ENCODE results near the gene GUCA1A. TPM values are rescaled to one million over a fixed set of nuclear protein-coding genes. Genes with fewer than 3 reads are reported as not detected.

The GUCA1A gene
- polyA plus RNA-seq, 1 experiment: 1.5 TPM

DNA sequence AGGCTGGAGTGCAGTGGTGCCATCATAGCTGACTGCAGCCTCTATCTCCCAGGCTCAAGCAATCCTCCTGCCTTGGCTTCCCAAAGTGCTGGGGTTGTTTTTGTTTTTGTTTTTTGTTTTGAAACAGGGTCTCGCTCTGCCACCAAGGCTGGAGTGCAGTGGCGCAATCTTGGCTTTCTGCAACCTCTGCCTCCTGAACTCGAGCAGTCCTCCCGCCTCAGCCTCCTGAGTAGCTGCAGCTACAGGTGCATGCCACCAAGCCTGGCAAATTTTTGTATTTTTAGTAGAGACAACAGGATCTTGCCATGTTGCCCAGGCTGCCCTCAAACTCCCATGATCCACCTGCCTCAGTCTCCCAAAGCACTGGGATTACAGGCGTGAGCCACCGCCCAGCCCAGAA lies 35.0 kb upstream of the GUCA1A start:
- no peak overlapping the region for H3K4me3 ChIP-seq (ENCODE audit: low read depth, low read length)
- H3K27ac ChIP-seq (ENCODE audit: low read depth, low read length): no peak overlapping the region
- no peak for DNase-seq (ENCODE audit: low read depth, low spot score)
- no peaks in the 10 kb centered on the region for H3K27me3 ChIP-seq (ENCODE audit: control insufficient read depth, insufficient read depth, low read length)
- no peaks in the 10 kb centered on the region; the same call in 1 of the 2 replicates for H3K9me3 ChIP-seq (ENCODE audit: control insufficient read depth, insufficient read depth, low read length)
- ChIA-PET CTCF (no interaction called here), POLR2A (interaction anchor here (0.7 kb wide), 1 partner anchor 20 kb away, joined by 8 read pairs; no protein-coding TSS in a partner anchor)
- TF ChIP-seq, protein P1, sequence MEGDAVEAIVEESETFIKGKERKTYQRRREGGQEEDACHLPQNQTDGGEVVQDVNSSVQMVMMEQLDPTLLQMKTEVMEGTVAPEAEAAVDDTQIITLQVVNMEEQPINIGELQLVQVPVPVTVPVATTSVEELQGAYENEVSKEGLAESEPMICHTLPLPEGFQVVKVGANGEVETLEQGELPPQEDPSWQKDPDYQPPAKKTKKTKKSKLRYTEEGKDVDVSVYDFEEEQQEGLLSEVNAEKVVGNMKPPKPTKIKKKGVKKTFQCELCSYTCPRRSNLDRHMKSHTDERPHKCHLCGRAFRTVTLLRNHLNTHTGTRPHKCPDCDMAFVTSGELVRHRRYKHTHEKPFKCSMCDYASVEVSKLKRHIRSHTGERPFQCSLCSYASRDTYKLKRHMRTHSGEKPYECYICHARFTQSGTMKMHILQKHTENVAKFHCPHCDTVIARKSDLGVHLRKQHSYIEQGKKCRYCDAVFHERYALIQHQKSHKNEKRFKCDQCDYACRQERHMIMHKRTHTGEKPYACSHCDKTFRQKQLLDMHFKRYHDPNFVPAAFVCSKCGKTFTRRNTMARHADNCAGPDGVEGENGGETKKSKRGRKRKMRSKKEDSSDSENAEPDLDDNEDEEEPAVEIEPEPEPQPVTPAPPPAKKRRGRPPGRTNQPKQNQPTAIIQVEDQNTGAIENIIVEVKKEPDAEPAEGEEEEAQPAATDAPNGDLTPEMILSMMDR (IDR thresholded peaks at IDR 0.05; ENCODE audit: low read depth, low read length): no peak

DNA sequence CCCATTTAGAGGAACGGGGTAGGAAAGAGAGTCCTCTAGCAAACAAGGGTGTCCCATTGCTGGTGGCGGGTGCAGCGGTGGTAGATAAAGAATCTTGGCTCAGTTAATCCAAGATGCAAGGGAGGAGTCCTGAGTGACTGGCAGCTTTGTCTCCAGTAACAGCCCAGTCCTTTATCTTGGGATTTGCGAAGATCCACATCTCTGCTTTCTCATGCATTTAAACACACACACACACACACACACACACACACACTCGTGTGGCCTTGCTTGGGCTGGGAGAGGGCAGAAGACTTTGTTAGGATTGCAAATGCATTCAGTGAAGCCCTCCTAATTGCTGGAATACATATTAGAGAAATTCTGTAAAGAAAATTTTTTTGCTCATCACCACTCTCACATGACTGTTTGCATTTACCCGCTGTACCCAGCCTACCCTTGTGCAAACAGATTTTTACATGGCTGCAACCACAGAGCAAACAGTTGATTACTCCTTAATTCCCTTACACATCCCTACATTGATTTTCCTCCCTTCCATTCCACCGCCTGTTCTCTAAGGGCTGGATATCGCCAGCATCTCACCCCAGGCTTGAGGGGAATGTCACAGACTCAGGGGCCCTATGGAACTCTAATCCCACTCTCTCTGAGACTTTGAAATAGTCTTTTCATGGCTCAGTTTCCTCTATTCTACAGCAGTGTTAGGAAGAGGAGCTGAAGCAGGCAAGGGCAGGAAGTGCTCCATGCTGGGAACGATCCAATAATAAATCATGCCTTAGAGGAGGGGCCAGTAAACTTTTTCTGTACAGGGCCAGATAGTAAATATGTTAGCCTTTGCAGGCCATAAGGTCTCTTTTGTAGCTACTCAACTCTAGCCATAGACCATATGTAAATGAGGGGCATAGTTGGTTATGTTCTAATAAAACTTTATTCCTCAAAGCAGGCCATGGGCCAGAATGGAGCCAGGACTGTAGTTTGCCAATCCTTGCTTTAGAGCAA lies 34.2 kb upstream of the GUCA1A start:
- POLR2A ChIA-PET: interaction anchor here (0.7 to 1.4 kb wide), 2 partner anchors 20 to 314 kb away, joined by 3 to 8 read pairs; no protein-coding TSS in a partner anchor
- DNase-seq (ENCODE audit: low read depth, low spot score): no peak
- TF ChIP-seq, protein P1 (IDR thresholded peaks at IDR 0.05; ENCODE audit: low read depth, low read length): no peak
- H3K27ac ChIP-seq (ENCODE audit: low read depth, low read length): peak overlapping the region; percentile 33
- no peaks in the 10 kb centered on the region; the same call in 1 of the 2 replicates for H3K9me3 ChIP-seq (ENCODE audit: control insufficient read depth, insufficient read depth, low read length)
- no peaks in the 10 kb centered on the region for H3K27me3 ChIP-seq (ENCODE audit: control insufficient read depth, insufficient read depth, low read length)
- CTCF ChIA-PET: interaction anchor here (0.8 to 1.1 kb wide), 4 partner anchors 34 to 409 kb away, joined by 3 to 4 read pairs (median 4); no protein-coding TSS in a partner anchor
- H3K4me3 ChIP-seq (ENCODE audit: low read depth, low read length): no peak overlapping the region

DNA sequence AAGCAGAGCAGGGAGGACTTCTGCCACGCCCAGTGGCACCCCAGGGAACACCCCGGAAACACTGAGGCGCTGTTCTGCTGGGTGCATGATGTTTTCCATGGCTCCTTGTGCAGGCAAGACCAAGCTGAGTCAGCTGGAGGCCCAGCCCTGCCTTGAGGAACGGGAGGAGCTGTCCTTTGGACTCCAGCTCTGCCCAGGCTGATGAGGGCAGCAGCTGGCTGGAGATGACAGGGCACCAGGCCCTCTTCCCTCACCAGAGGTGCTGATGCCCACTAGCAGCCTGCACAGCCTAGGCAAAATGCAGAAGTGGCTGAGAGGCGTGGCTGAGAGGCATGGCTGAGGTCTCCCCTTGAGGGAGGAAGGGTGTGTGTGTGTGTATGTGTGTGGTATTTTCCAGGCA lies 33.1 kb upstream of the GUCA1A start:
- no peak for DNase-seq (ENCODE audit: low read depth, low spot score)
- H3K27me3 ChIP-seq (ENCODE audit: control insufficient read depth, insufficient read depth, low read length): no peaks in the 10 kb centered on the region
- POLR2A ChIA-PET: interaction anchor here (1.4 kb wide), 1 partner anchor 313 kb away, joined by 3 read pairs; no protein-coding TSS in a partner anchor
- H3K27ac ChIP-seq (ENCODE audit: low read depth, low read length): peak overlapping the region; percentile 21
- H3K4me3 ChIP-seq (ENCODE audit: low read depth, low read length): no peak overlapping the region
- H3K9me3 ChIP-seq (ENCODE audit: control insufficient read depth, insufficient read depth, low read length): no peaks in the 10 kb centered on the region; the same call in 1 of the 2 replicates
- CTCF ChIA-PET: interaction anchor here (1.0 to 1.1 kb wide), 3 partner anchors 35 to 408 kb away, joined by 3 to 4 read pairs (median 4); no protein-coding TSS in a partner anchor
- TF ChIP-seq, protein P1 (IDR thresholded peaks at IDR 0.05; ENCODE audit: low read depth, low read length): no peak

DNA sequence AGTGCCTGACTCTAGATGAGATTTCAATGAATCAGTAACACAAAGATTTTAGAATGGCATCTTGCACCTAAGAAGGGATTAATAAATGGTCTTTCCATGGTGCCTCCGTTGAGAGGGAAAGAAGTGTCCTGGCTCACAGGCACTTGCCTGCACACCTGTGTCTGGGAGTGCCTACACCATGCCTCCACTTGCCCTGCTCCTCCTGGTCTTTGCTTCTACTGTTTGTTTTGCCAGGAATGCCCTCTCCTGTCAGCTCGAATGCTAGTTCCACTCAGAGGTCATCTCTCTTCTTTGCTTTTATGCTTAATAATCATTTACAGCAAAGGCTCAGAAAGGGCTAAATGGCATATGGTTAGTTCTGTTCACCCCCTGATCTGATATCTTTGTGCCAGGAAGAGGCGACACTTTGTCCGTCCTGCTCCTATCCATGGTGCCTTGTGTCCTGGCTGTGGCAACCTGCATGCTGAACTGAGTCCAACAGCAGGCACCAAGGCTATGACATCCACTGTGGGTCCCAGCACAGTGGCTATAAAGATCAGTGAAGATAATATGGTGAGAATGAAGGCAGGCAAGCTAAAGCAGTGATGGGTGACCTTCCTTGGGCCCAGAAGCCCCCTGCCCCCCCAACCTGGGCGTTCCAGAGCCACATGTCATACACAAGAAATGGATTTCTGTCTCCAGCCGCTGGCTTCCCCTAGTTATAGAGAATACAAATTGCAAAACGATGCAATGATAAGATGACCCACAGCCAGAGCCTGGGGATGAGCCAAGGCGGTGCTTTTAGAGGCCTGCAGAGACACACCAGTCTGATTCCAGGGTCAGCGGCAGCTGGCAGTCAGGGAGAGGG lies 32.2 kb upstream of the GUCA1A start:
- no peak for DNase-seq (ENCODE audit: low read depth, low spot score)
- ChIA-PET POLR2A (no interaction called here), CTCF (no interaction called here)
- H3K9me3 ChIP-seq (ENCODE audit: control insufficient read depth, insufficient read depth, low read length): no peaks in the 10 kb centered on the region; the same call in 1 of the 2 replicates
- H3K4me3 ChIP-seq (ENCODE audit: low read depth, low read length): peak overlapping the region; percentile 64
- H3K27ac ChIP-seq (ENCODE audit: low read depth, low read length): no peak overlapping the region
- no peaks in the 10 kb centered on the region for H3K27me3 ChIP-seq (ENCODE audit: control insufficient read depth, insufficient read depth, low read length)
- TF ChIP-seq, protein P1 (IDR thresholded peaks at IDR 0.05; ENCODE audit: low read depth, low read length): no peak

Data from AG04450 (cell line).